ENCODE data around the gene IL25.
"Not testable (repeated sequence)": the region's sequence is repeated elsewhere in the genome, so short reads cannot be mapped to it uniquely, and the experiment has no call there.

DNA sequence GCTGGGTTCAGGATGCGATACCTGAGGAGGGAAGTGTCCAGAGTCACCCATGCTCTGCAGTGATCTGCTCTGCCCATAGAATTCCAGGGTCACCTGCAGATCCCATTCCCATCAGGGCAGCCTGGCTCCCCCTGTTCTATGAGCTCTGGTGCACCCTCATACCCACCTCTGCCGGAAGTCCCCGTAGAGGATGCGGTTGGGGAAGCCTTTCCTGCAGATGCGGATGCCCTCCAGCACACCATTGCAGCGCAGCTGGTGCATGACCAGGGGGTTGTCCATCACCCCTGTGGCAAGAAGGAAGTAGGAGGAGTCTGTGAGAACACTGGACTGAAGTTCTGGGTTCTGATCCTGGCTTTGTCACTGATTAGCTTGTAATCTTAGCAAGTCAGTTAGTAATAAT lies 53.2 kb downstream of the IL25 start:
- TF ChIP-seq, protein P1, sequence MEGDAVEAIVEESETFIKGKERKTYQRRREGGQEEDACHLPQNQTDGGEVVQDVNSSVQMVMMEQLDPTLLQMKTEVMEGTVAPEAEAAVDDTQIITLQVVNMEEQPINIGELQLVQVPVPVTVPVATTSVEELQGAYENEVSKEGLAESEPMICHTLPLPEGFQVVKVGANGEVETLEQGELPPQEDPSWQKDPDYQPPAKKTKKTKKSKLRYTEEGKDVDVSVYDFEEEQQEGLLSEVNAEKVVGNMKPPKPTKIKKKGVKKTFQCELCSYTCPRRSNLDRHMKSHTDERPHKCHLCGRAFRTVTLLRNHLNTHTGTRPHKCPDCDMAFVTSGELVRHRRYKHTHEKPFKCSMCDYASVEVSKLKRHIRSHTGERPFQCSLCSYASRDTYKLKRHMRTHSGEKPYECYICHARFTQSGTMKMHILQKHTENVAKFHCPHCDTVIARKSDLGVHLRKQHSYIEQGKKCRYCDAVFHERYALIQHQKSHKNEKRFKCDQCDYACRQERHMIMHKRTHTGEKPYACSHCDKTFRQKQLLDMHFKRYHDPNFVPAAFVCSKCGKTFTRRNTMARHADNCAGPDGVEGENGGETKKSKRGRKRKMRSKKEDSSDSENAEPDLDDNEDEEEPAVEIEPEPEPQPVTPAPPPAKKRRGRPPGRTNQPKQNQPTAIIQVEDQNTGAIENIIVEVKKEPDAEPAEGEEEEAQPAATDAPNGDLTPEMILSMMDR (IDR thresholded peaks at IDR 0.05; ENCODE audit: poor library complexity), result not testable (repeated sequence)
- TF ChIP-seq EZH2 (IDR thresholded peaks at IDR 0.05; ENCODE audit: borderline replicate concordance); EZH2phosphoT487 (IDR thresholded peaks at IDR 0.05; ENCODE audit: low read depth, severe bottlenecking, unreplicated experiment): not testable (repeated sequence)

All from hepatocyte (in vitro differentiated cells).